B cell (primary cell): ENCODE results near the gene GMEB2. TPM values are rescaled to one million over a fixed set of nuclear protein-coding genes. Genes with fewer than 3 reads are reported as not detected.

Source experiments
- ATAC-seq: fragments of 200-7000 bp; cut with Tn5 transposase; one replicate; pipeline ENCODE4 v1.10.0; 2021; ENCODE audit warnings: low read depth, mild to moderate bottlenecking, moderate number of reproducible peaks, moderate library complexity
- CTCF ChIA-PET: fragments of 350-600 bp; sonication (Branson Sonifier 250); formaldehyde crosslinking; loops from one replicate; lab custom pipeline; 2021; ENCODE audit warnings: antibody characterized with exemption, inconsistent platforms; lab: Charles Lee
- POLR2A ChIA-PET: fragments of 350-600 bp; sonication (Branson Sonifier 250); formaldehyde crosslinking; loops from one replicate; lab custom pipeline; 2021; ENCODE audit warnings: antibody characterized with exemption; lab: Charles Lee
- DNase-seq: peaks from one replicate; pipeline ENCODE4 v3.0.0; 2013
- H2AFZ ChIP-seq: 2 replicates; pipeline ENCODE4 v1.6.1; 2012; ENCODE audit warnings: mild to moderate bottlenecking, low read depth, low read length; ENCODE audit not compliant: insufficient read depth, poor library complexity, severe bottlenecking
- H3K27ac ChIP-seq, 2 donors: 1 replicate in 1 of 2; 2 replicates in 1 of 2; pipeline ENCODE4 v1.5.1; 2012 to 2013; ENCODE audit warnings: low read length in 2 of 2, mild to moderate bottlenecking in 2 of 2, moderate library complexity in 1 of 2
- H3K27me3 ChIP-seq, 4 experiments: fragments of 200-600 bp in 1 of 4; sonication (generic) in 1 of 4; replicated peaks in 1 of 4; 1 replicate in 2 of 4; 2 replicates in 2 of 4; pipeline versions ENCODE4 v1.6.1 to v1.7.0; 2013 to 2016; ENCODE audit warnings: low read length in 3 of 4, mild to moderate bottlenecking in 2 of 4, mixed read lengths in 1 of 4, moderate library complexity in 1 of 4; ENCODE audit not compliant: insufficient read depth in 4 of 4, control insufficient read depth in 3 of 4; ENCODE audit errors: control extremely low read depth in 1 of 4
- H3K36me3 ChIP-seq, 2 experiments: replicated peaks in 1 of 2; 1 replicate in 1 of 2; 2 replicates in 1 of 2; pipeline versions ENCODE4 v1.6.1 to v1.7.1; 2013; ENCODE audit warnings: low read length in 1 of 2; ENCODE audit not compliant: insufficient read depth in 2 of 2, control insufficient read depth in 1 of 2; ENCODE audit errors: control extremely low read depth in 1 of 2, extremely low read depth in 1 of 2
- H3K4me1 ChIP-seq, 2 donors: fragments of 200-600 bp in 1 of 2; sonication (generic) in 1 of 2; 1 replicate in 1 of 2; 2 replicates in 1 of 2; pipeline versions ENCODE4 v1.5.1 to v1.6.1; 2013 to 2017; ENCODE audit warnings: low read length in 2 of 2; ENCODE audit not compliant: control insufficient read depth in 2 of 2, insufficient read depth in 2 of 2
- H3K4me2 ChIP-seq: replicated peaks from 2 replicates; pipeline ENCODE3; 2012; ENCODE audit warnings: mild to moderate bottlenecking, low read depth, low read length; ENCODE audit not compliant: poor library complexity, severe bottlenecking
- H3K4me3 ChIP-seq, 5 experiments: fragments of 200-600 bp in 1 of 5; sonication (generic) in 1 of 5; 1 replicate in 3 of 5; 2 replicates in 2 of 5; pipeline versions ENCODE4 v1.5.1 to v1.7.0; 2011 to 2016; ENCODE audit warnings: low read length in 4 of 5, mild to moderate bottlenecking in 4 of 5, low read depth in 2 of 5, control low read depth in 1 of 5, moderate library complexity in 1 of 5; ENCODE audit not compliant: insufficient read depth in 1 of 5; ENCODE audit errors: control extremely low read depth in 1 of 5, extremely low read depth in 1 of 5
- H3K79me2 ChIP-seq: fragments of 200-600 bp; sonication (generic); one replicate; pipeline ENCODE4 v1.6.0; 2016; ENCODE audit warnings: low read length; ENCODE audit not compliant: control insufficient read depth, insufficient read depth
- H3K9ac ChIP-seq: fragments of 200-600 bp; sonication (generic); 2 replicates; pipeline ENCODE4 v1.6.1; 2017; ENCODE audit warnings: mild to moderate bottlenecking, low read length, moderate library complexity
- H3K9me3 ChIP-seq, 3 donors: one replicate each; pipeline versions ENCODE4 v1.6.1 to v1.7.1; 2013; ENCODE audit warnings: low read length in 2 of 3; ENCODE audit not compliant: control insufficient read depth in 2 of 3, insufficient read depth in 1 of 3; ENCODE audit errors: control extremely low read depth in 1 of 3
- H4K20me1 ChIP-seq: 2 replicates; pipeline ENCODE4 v1.6.0; 2012; ENCODE audit warnings: mild to moderate bottlenecking, low read length; ENCODE audit not compliant: insufficient read depth, control insufficient read depth, poor library complexity, severe bottlenecking
- H3K27ac Mint-ChIP-seq: one replicate; pipeline ENCODE4 v1.8.0; 2021; ENCODE audit warnings: mixed read lengths
- H3K27me3 Mint-ChIP-seq: one replicate; pipeline ENCODE4 v1.8.0; 2021; ENCODE audit warnings: mixed read lengths
- H3K4me1 Mint-ChIP-seq: one replicate; pipeline ENCODE4 v1.8.0; 2021; ENCODE audit warnings: mixed read lengths
- H3K4me3 Mint-ChIP-seq: one replicate; pipeline ENCODE4 v1.8.0; 2021; ENCODE audit warnings: mixed read lengths
- H3K9me3 Mint-ChIP-seq: one replicate; pipeline ENCODE4 v1.8.0; 2022; ENCODE audit warnings: mixed read lengths; ENCODE audit not compliant: insufficient read depth
- CTCF ChIP-seq: fragments of 200-600 bp; IDR thresholded peaks from one replicate; pipeline ENCODE4 v1.8.0; 2022; ENCODE audit warnings: antibody characterized with exemption, mild to moderate bottlenecking
- EZH2 ChIP-seq: IDR thresholded peaks from 2 replicates; pipeline ENCODE4 v1.6.1; 2012; ENCODE audit warnings: borderline replicate concordance, low read depth, mild to moderate bottlenecking, moderate library complexity, low read length; ENCODE audit not compliant: insufficient read depth, poor library complexity, severe bottlenecking
- WGBS: methylation state at CpG from one replicate; pipeline ENCODE4 v1.1.5; 2013; ENCODE audit warnings: missing lambda C conversion rate; ENCODE audit not compliant: insufficient coverage; 5-methylcytosine and 5-hydroxymethylcytosine counted together
- intact Hi-C: fragments of 100-400 bp; cut with micrococcal nuclease; formaldehyde crosslinking; loops from one replicate; pipeline ENCODE4 v1.10.0; 2022
- polyA plus RNA-seq: library from polyadenylated mRNA; depleted of rRNA; stranded (reverse); fragments of >200 nt; gene quantifications from 2 replicates; pipeline ENCODE4 v1.2.3, GENCODE V29; 2012
- total RNA-seq, 2 donors: library from RNA; stranded (reverse); fragments of 120-200 nt in 1 of 2; gene quantifications; 1 replicate in 1 of 2; 2 replicates in 1 of 2; pipeline versions ENCODE4 v1.2.3 to v1.2.4, GENCODE V29; 2013 to 2022

The GMEB2 gene
- total and polyA plus RNA-seq, 2 donors (not counting 1 experiment from before 2014, with no cell fraction given) = 17.7 to 24.5 TPM

GRCh38 chr20:63564036-63564810 lies 62.7 kb downstream of the GMEB2 start:
- no peak overlapping the region for H3K4me3 ChIP-seq
- whole genome bisulfite sequencing = 97% methylated on average over 61 of the region's 62 CpGs
- Mint-ChIP-seq H3K9me3 (no peaks in the 10 kb centered on the region), H3K27ac (no peak overlapping the region), H3K4me1 (peaks cover 27% of the 10 kb centered on the region), H3K4me3 (no peak overlapping the region), H3K27me3 (no peaks in the 10 kb centered on the region)
- H3K79me2 ChIP-seq = peaks cover 7% of the 10 kb centered on the region
- TF ChIP-seq CTCF (no peak), EZH2 (no peak)
- no peak overlapping the region for H3K9ac ChIP-seq
- no peak for DNase-seq
- H3K4me2 ChIP-seq = no peak overlapping the region
- POLR2A ChIA-PET = interaction anchor here (1.6 kb wide), 2 partner anchors 9 to 11 kb away, joined by 3 to 4 read pairs; no protein-coding TSS in a partner anchor
- no peak overlapping the region for H2AFZ ChIP-seq
- H3K36me3 ChIP-seq = peaks cover 0 to 59% of the 10 kb centered on the region in 2 experiments
- H3K27ac ChIP-seq = no peak overlapping the region
- H3K4me1 ChIP-seq = peaks cover 26 to 34% of the 10 kb centered on the region in 2 donors
- peaks cover 0 to 9% (median 0%) of the 10 kb centered on the region in 3 donors for H3K9me3 ChIP-seq
- CTCF ChIA-PET = no interaction called here
- no peaks in the 10 kb centered on the region for H3K27me3 ChIP-seq
- no peak for ATAC-seq
- peaks cover 94% of the 10 kb centered on the region for H4K20me1 ChIP-seq
- intact Hi-C loops = no loop called here

- H2AFZ ChIP-seq = no peak overlapping the region
- ATAC-seq (no peak), DNase-seq (no peak)
- WGBS = 96% methylated on average over 55 of the region's 55 CpGs
- Mint-ChIP-seq H3K27ac (no peak overlapping the region), H3K27me3 (no peaks in the 10 kb centered on the region), H3K4me3 (no peak overlapping the region), H3K4me1 (peaks cover 19% of the 10 kb centered on the region), H3K9me3 (no peaks in the 10 kb centered on the region)
- H3K27me3 ChIP-seq = no peaks in the 10 kb centered on the region
- H3K9ac ChIP-seq = no peak overlapping the region
- H4K20me1 ChIP-seq = peaks cover 85% of the 10 kb centered on the region
- intact Hi-C loops = no loop called here
- no peak overlapping the region for H3K4me2 ChIP-seq
- peaks cover 18 to 25% of the 10 kb centered on the region in 2 donors for H3K4me1 ChIP-seq
- peaks cover 0 to 62% of the 10 kb centered on the region in 2 experiments for H3K36me3 ChIP-seq
- H3K4me3 ChIP-seq = no peak overlapping the region
- ChIA-PET POLR2A (interaction anchor here (1.1 to 1.6 kb wide), 4 partner anchors 10 to 78 kb away, joined by 3 to 4 read pairs (median 4); partner anchors contain the start of gene HELZ2), CTCF (no interaction called here)
- TF ChIP-seq EZH2 = no peak
- TF ChIP-seq CTCF = no peak
- peaks cover 0 to 9% (median 0%) of the 10 kb centered on the region in 3 donors for H3K9me3 ChIP-seq
- H3K27ac ChIP-seq = no peak overlapping the region
- peaks cover 5% of the 10 kb centered on the region for H3K79me2 ChIP-seq
Observed at GRCh38 chr20:63563225-63563935, 63.5 kb downstream of the GMEB2 start.
